LNCAP (cell line): ENCODE results near the gene GNPDA1.

ENCODE experiments used
- TF ChIP-seq, protein P1 (sequence below): fragments of 450-650 bp; IDR thresholded peaks from 2 replicates; pipeline ENCODE4 v1.5.1; 2017; ENCODE audit warnings: mild to moderate bottlenecking

Gene GNPDA1

DNA sequence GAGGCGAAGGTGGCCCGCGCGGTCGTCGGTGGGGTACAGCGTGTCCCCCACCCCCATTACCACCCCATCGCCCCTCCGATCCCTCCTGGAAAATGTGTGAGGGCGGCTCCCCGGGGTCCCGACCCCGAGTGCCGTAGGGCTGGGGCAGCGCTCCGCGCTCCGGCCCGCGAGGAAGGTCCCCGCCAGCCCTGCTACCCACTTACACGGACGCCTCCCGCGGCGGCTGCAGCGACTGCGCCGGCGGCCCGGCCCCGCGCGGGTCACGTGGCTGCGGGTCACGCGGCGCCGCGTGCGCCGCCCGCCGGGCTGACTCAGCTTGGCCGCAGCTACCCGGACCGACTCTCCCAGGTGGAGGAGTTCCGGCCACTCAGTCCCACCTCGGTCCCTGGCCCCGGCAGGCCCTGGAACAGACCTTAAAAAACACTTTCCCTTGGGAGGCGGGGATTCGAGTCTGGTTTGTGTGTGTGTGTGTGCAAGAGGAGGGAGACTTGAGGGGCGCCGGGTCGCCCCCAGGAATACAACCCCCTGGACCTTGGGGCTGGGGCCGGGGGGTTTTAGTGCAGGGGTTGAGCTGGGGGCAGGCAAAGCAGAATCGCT lies at the start of gene GNPDA1:
GNPDA1 (minus strand) TSS at position 236 of the 597 bp plus-strand sequence. CDS start 992 bp downstream, outside the sequence.
- TF ChIP-seq, protein P1, sequence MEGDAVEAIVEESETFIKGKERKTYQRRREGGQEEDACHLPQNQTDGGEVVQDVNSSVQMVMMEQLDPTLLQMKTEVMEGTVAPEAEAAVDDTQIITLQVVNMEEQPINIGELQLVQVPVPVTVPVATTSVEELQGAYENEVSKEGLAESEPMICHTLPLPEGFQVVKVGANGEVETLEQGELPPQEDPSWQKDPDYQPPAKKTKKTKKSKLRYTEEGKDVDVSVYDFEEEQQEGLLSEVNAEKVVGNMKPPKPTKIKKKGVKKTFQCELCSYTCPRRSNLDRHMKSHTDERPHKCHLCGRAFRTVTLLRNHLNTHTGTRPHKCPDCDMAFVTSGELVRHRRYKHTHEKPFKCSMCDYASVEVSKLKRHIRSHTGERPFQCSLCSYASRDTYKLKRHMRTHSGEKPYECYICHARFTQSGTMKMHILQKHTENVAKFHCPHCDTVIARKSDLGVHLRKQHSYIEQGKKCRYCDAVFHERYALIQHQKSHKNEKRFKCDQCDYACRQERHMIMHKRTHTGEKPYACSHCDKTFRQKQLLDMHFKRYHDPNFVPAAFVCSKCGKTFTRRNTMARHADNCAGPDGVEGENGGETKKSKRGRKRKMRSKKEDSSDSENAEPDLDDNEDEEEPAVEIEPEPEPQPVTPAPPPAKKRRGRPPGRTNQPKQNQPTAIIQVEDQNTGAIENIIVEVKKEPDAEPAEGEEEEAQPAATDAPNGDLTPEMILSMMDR, result no peak

DNA sequence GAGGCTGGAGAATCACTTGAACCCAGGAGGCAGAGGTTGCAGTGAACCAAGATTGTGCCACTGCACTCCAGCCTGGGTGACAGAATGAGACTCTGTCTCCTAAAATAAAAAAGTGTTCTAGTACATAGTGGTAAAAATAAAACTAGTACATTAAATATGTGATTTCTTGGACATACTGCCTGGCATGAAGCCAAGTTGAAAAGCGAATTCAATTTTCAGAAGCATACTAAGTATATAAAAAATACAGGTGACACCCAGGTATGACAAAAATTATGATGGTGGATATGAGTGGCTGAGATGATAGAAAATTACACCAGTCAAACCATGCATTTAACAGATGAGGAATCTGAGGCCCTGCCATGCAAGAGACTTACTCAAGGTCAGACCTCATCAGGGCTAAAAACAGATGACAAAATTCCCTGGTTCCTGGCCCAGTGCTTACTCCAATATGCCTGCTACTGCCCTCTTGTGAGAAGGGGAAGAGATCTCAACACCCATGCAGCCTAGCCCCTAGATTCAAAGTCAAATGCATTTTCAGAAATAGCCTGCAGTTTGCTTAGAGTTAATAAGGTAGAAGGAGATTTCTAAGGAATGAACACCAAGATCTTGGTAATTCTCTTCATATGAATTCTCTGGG lies 46.6 kb upstream of the GNPDA1 start:
- TF ChIP-seq, protein P1, result no peak

DNA sequence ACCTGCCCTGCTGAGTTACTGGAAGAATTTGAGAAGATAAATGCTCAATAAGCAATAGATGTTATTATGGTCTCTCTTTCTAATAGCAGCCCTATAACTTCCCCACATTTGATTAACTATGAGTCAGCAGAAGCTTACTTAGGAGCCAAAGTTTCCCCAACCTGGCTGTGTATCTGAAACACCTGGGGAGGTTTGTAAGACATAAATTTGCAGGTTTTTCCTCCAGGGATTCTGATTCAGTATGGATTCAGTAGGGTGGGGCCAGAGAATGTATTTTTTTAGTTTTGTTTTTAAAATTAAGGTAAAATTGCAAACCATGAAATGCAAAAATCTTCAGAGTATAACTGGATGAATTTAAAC lies 44.9 kb upstream of the GNPDA1 start:
- TF ChIP-seq, protein P1, result no peak

DNA sequence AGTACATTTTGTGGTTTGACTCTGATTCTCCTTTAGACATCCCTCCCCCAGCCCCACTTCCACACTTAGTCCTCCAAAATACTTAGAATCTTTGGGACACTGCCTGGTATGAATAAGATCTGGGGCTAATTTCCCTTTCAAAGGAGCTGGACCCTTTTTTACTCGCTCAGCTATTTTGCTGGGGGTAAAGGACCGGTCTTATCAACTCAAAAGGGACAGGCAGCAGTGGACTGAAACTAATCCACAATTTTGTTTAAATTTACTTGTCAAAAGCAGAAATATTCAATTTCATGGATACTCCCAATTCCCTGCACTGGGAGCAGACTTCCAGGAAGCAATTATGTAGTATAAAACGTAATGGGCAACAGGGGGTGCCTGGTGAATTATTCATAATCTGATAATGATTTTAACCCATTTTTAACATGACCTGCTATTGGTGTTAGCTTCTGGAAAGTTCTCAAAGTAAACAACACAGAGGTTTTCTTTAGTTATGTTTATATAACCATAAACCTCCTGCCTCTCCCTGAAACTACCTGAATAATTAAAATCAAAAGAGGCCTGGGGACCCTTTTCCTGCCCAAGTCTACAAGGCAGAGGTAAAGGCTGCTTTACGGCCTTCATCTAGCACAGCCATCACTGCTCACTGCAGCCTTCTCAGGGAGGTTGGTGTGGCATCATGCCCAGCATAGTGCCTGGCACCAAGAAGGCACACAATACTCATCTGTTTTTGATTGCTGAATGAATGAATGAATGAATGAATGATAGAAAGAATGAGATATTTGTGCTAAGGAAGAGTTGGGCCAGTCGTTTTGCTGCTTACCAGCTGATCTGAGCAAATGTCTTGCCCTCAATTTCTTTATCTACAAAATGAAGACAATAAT lies 44.2 kb upstream of the GNPDA1 start:
- TF ChIP-seq, protein P1, result no peak

DNA sequence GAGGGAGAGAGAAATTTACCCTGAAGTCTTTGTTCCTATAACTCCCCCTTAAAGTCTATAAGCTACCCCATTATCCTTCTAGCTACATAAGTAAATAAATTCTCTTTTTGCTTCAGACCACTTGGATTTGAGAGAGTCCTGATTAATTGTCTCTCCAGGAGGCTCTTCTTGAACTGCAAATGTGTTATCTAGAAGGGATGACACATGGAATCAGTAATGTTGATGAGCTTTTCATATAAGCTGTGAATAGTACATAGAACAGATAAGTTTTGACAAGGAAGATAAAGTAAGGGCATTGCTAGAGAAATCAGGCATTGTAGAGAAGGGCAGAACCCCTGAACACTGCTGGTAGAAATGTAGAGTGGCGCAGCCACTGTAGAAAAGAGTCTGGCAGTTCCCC lies 42.5 kb upstream of the GNPDA1 start:
- TF ChIP-seq, protein P1, result no peak

DNA sequence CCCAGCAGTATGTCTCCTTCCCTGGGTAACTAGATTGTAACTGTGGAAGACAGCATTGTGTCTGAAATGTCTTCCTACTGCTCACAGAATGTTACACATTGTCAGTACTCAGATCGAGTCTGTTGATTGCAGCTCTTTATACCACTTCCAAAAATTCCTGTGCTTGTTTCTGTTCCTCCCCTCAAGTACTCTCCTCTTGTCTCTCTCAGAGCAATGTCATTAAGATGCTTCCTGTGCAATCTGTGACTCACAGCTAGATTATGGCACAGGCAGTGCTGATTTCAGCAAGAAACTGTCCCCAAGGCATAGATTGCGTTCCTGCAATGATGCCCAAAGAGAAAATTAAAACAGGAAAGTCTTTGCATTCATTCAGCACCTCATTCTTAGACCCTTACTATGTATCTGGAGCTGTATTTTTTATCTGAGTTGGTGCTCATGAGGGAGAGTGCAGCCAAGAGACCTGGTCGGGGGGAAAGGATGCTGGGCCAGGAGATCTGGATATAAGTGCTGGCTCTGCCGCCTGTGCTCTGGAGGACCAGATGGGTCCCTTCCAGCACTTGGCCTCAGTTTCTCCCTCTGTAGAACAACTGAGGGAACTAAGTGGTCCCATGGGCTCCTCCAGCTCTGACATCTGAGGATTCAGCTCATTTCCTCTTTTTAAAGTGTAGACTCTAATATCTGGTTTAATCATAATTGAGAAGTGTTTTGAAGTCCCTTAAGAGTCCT lies 40.8 kb upstream of the GNPDA1 start:
- TF ChIP-seq, protein P1, result no peak

DNA sequence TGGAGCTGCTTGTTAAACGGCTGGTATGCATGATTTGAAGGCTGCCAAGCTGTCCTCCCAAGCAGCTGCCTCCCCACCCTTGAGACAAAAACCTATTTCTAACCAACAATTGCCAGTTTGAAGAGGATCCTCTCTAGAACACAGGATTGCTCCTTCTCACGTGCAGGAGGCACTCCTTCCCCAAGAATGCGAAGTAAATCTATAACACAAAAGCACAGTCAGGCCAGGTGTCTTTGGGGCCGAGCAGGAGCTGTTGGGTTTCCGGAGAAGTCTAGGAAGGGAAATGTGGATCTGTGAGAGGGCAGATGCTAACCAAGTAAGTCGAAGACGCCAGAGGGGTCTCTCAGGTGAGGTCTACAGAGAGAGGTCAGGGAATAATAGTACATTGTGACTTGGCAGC lies 35.4 kb upstream of the GNPDA1 start:
- TF ChIP-seq, protein P1, result no peak
